ENCODE measurements around the gene SIK3. TPM values are rescaled to one million over a fixed set of nuclear protein-coding genes. Genes with fewer than 3 reads are reported as not detected.
A peak's percentile ranks its signal among the peaks of the same experiment; 100 is the strongest.

The SIK3 gene
- total RNA-seq, 1 experiment from 2014 or later = 33.3 TPM

- H3K27ac Mint-ChIP-seq (ENCODE audit: low read depth, unreplicated experiment) = no peak overlapping the region
- intact Hi-C loops (cut with micrococcal nuclease) = no loop called here
- H3K4me3 Mint-ChIP-seq (ENCODE audit: unreplicated experiment) = no peak overlapping the region
- H3K36me3 Mint-ChIP-seq (ENCODE audit: insufficient read depth, unreplicated experiment) = peaks cover 24% of the 10 kb centered on the region
- no TSS peak for BruUV-seq (replicated peaks)
- TF ChIP-seq CTCF (IDR thresholded peaks at IDR 0.05; ENCODE audit: unreplicated experiment) = no peak
- POLR2A ChIA-PET = no interaction called here
- H3K4me1 Mint-ChIP-seq (ENCODE audit: insufficient read depth, unreplicated experiment) = peaks cover 17% of the 10 kb centered on the region
- CTCF ChIA-PET = interaction anchor here (0.6 to 16.1 kb wide), 2 partner anchors 232 to 238 kb away, joined by 3 to 232 read pairs; no protein-coding TSS in a partner anchor
- no peaks in the 10 kb centered on the region for H3K9me3 Mint-ChIP-seq (ENCODE audit: unreplicated experiment)
- no peaks in the 10 kb centered on the region for H3K27me3 Mint-ChIP-seq (ENCODE audit: insufficient read depth, unreplicated experiment)
- DNase-seq (ENCODE audit: unreplicated experiment) = no peak
Observed at GRCh38 chr11:116875194-116875593, 223.0 kb downstream of the SIK3 start.

GRCh38 chr11:116874251-116874650 is 224.0 kb downstream of the SIK3 start:
- peaks cover 24% of the 10 kb centered on the region for H3K36me3 Mint-ChIP-seq (ENCODE audit: insufficient read depth, unreplicated experiment)
- H3K4me3 Mint-ChIP-seq (ENCODE audit: unreplicated experiment) = no peak overlapping the region
- H3K27me3 Mint-ChIP-seq (ENCODE audit: insufficient read depth, unreplicated experiment) = no peaks in the 10 kb centered on the region
- ChIA-PET CTCF (interaction anchor here (16.1 kb wide), 1 partner anchor 233 kb away, joined by 232 read pairs; no protein-coding TSS in a partner anchor), POLR2A (interaction anchor here (0.6 to 1.5 kb wide), 4 partner anchors 157 to 227 kb away, joined by 3 to 4 read pairs (median 3); partner anchors contain the start of gene SIK3)
- intact Hi-C loops (cut with micrococcal nuclease) = no loop called here
- H3K4me1 Mint-ChIP-seq (ENCODE audit: insufficient read depth, unreplicated experiment) = peaks cover 17% of the 10 kb centered on the region
- no peak for TF ChIP-seq CTCF (IDR thresholded peaks at IDR 0.05; ENCODE audit: unreplicated experiment)
- DNase-seq (ENCODE audit: unreplicated experiment) = no peak
- H3K27ac Mint-ChIP-seq (ENCODE audit: low read depth, unreplicated experiment) = no peak overlapping the region
- no TSS peak for BruUV-seq (replicated peaks)
- H3K9me3 Mint-ChIP-seq (ENCODE audit: unreplicated experiment) = no peaks in the 10 kb centered on the region

- no TSS peak for BruUV-seq (replicated peaks)
- CTCF ChIA-PET = interaction anchor here (16.1 kb wide), 1 partner anchor 234 kb away, joined by 232 read pairs; no protein-coding TSS in a partner anchor
- Mint-ChIP-seq H3K36me3 (ENCODE audit: insufficient read depth, unreplicated experiment) (peaks cover 27% of the 10 kb centered on the region), H3K4me1 (ENCODE audit: insufficient read depth, unreplicated experiment) (peaks cover 17% of the 10 kb centered on the region), H3K4me3 (ENCODE audit: unreplicated experiment) (no peak overlapping the region), H3K9me3 (ENCODE audit: unreplicated experiment) (no peaks in the 10 kb centered on the region), H3K27ac (ENCODE audit: low read depth, unreplicated experiment) (no peak overlapping the region), H3K27me3 (ENCODE audit: insufficient read depth, unreplicated experiment) (no peaks in the 10 kb centered on the region)
- no peak for TF ChIP-seq CTCF (IDR thresholded peaks at IDR 0.05; ENCODE audit: unreplicated experiment)
- POLR2A ChIA-PET = interaction anchor here (1.0 to 1.5 kb wide), 3 partner anchors 220 to 225 kb away, joined by 3 to 4 read pairs (median 3); partner anchors contain the start of gene SIK3
- DNase-seq (ENCODE audit: unreplicated experiment) = no peak
- intact Hi-C loops (cut with micrococcal nuclease) = no loop called here
Observed at GRCh38 chr11:116873381-116873780, 224.8 kb downstream of the SIK3 start.

- Mint-ChIP-seq H3K27ac (ENCODE audit: low read depth, unreplicated experiment) (peak overlapping the region; percentile 52), H3K4me3 (ENCODE audit: unreplicated experiment) (peak overlapping the region; percentile 7)
- POLR2A ChIA-PET = interaction anchor here (0.6 to 1.7 kb wide), 3 partner anchors 10 to 227 kb away, joined by 3 to 5 read pairs (median 3); partner anchors contain the start of gene SIK3
Observed at GRCh38 chr11:116871248-116871647, 227.0 kb downstream of the SIK3 start.

More at GRCh38 chr11:116871248-116871647, 227.0 kb downstream of the SIK3 start:
- CTCF ChIA-PET = interaction anchor here (0.9 to 16.1 kb wide), 4 partner anchors 9 to 281 kb away, joined by 4 to 232 read pairs (median 5); no protein-coding TSS in a partner anchor
- Mint-ChIP-seq H3K36me3 (ENCODE audit: insufficient read depth, unreplicated experiment) (peaks cover 43% of the 10 kb centered on the region), H3K4me1 (ENCODE audit: insufficient read depth, unreplicated experiment) (peaks cover 17% of the 10 kb centered on the region), H3K9me3 (ENCODE audit: unreplicated experiment) (no peaks in the 10 kb centered on the region), H3K27me3 (ENCODE audit: insufficient read depth, unreplicated experiment) (no peaks in the 10 kb centered on the region)
- DNase-seq (ENCODE audit: unreplicated experiment) = peak; percentile 68
- BruUV-seq (replicated peaks) = no TSS peak
- no peak for TF ChIP-seq CTCF (IDR thresholded peaks at IDR 0.05; ENCODE audit: unreplicated experiment)
- intact Hi-C loops (cut with micrococcal nuclease) = no loop called here
